HG03521 (cell line): ENCODE results near the gene GZMM.

ENCODE experiments used
- ATAC-seq: cut with Tn5 transposase; IDR thresholded peaks from one replicate; pipeline ENCODE4 v1.9.1; 2021; ENCODE audit warnings: mild to moderate bottlenecking, moderate library complexity; ENCODE audit not compliant: unreplicated experiment

The GZMM gene

GRCh38 chr19:533364-534058 is 10.3 kb upstream of the GZMM start:
- no peak for ATAC-seq

GRCh38 chr19:534088-534487 is 9.8 kb upstream of the GZMM start:
- no peak for ATAC-seq

- ATAC-seq: no peak
Measured at GRCh38 chr19:535017-535835, 8.6 kb upstream of the GZMM start.

- no peak for ATAC-seq
Measured at GRCh38 chr19:536031-536880, 7.6 kb upstream of the GZMM start.

GRCh38 chr19:536881-537404 is 6.9 kb upstream of the GZMM start:
- no peak for ATAC-seq

GRCh38 chr19:538641-539428 is 5.0 kb upstream of the GZMM start:
- ATAC-seq: no peak

GRCh38 chr19:539429-540030 is 4.3 kb upstream of the GZMM start:
- ATAC-seq: no peak

GRCh38 chr19:540867-541637 is 2.8 kb upstream of the GZMM start:
- ATAC-seq: no peak

GRCh38 chr19:541699-542098 is 2.2 kb upstream of the GZMM start:
- ATAC-seq: no peak

- no peak for ATAC-seq
Measured at GRCh38 chr19:542173-542866, 1.5 kb upstream of the GZMM start.

- no peak for ATAC-seq
Measured at GRCh38 chr19:547117-547516, 3.3 kb downstream of the GZMM start.

- no peak for ATAC-seq
Measured at GRCh38 chr19:547836-548720, 4.2 kb downstream of the GZMM start.

- no peak for ATAC-seq
Measured at GRCh38 chr19:548886-549830, 5.3 kb downstream of the GZMM start.

GRCh38 chr19:554817-555216 is 11.0 kb downstream of the GZMM start:
- ATAC-seq: no peak

- no peak for ATAC-seq
Measured at GRCh38 chr19:555474-555808, 11.6 kb downstream of the GZMM start.

GRCh38 chr19:556611-557382 is 12.9 kb downstream of the GZMM start:
- no peak for ATAC-seq
